HL-60/S4 treated with retinoic acid at 250 ng/mL for 4 days and 3 days (cell line): ENCODE data around the gene DZANK1.
"Not testable (repeated sequence)": the region's sequence is repeated elsewhere in the genome, so short reads cannot be mapped to it uniquely, and the experiment has no call there.

Source experiments
- in situ Hi-C: fragments of 300-500 bp; cut with MboI; formaldehyde crosslinking; loops from 2 replicates; pipeline ENCODE4 v1.7.0; 2022; ENCODE audit warnings: low sequenced_read_pairs

DZANK1 gene

GRCh38 chr20:18440403-18440802 lies 26.4 kb downstream of the DZANK1 start:
- in situ Hi-C loops: no loop called here

DNA sequence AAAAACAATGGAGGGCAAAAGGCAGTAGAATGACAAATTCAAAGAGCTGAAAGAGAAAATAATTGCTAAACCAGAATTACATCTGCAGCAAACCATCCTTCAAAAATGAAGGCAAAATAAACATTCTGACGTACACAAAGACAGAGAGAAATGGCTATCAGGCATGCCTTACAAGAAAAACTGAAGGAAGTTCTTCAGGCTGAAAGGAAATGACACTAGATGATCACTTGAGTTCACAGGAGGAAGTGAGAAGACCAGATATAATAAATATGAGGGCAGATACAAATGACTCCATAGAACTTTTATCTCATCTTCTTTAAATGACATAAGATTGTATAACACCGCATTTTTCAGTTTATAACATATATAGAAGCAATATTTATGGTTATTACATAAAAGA lies 30.0 kb downstream of the DZANK1 start:
- in situ Hi-C loops: no loop called here

- in situ Hi-C loops: no loop called here
Observed at GRCh38 chr20:18431206-18431605, 35.6 kb downstream of the DZANK1 start.

DNA sequence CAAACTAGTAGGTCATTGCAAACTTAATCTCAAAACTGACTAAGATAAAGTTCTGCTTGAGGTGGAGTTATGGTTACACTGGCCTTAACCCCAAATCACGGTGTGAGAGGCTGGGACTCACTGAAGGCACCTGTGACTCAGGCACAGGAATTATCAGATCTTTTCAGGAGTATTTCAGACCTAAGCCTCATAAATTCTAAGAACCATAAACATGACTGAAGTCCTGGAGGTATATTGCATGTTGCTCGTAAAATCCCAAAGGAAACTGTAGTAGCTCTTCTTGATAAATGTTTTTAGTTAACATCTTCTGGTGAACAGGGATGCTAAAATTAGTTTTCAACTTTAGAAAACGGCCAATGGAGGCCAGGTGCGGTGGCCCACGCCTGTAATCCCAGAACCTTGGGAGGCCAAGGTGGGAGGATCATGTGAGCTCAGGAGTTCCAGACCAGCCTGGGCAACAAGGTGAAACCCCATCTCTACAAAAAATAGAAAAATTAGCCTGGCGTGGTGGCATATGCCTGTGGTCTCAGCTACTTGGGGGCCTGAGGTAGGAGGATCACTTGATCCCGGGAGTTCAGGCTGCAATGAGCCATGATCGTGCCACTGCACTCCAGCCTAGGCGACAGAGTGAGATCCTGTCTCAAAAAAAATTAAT lies 36.5 kb downstream of the DZANK1 start:
- in situ Hi-C loops: no loop called here

DNA sequence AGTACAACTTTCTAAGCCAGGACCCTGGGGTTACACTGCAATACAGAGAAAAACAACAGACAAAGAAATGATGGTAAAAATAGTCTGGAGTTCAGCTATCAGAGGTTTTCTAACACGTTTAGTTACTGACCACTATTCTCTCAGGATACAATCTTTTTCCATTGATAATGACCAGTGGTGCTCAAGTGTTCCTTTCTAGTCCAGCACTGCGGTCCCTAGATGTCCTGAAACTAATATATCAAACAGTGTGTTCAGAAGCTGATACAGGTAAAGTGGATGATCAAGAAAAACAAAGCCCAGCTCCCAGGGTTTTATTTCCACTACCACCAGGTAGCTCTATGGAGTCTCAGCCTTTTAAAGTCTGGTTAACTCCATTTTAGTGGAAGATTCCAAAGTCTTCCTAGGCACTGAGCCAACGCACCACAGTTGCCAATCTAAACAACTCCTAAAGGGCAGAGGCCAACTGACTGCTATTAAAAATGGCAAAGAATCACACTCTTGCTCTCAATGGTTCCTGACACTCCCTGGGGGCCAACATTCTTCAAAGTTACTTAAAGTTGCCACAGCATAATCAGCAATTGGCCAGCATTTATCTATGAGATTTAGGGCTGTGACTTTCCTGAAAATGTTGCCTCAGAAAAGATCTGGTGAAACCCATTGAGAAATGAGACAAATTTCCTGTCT lies 38.2 kb downstream of the DZANK1 start:
- in situ Hi-C loops: no loop called here

DNA sequence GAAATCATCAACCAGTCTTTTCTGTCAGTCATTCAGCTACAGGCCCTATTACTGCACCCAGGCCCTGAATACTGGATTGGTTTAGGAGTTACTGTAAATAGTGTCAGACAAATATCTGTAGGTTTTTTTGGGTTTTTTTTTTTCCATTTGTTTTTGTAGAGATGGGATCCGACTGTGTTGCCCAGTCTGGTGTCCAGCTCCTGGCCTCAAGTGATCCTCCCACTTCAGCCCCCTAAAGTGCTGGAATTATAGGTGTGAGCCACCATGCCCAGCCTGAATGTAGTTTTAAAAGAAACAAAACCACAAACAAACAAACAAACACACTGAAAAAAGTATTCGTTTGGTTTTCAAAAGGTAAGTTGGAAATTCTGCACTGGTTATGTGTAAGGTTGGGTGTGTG lies 39.6 kb downstream of the DZANK1 start:
- in situ Hi-C loops: no loop called here

DNA sequence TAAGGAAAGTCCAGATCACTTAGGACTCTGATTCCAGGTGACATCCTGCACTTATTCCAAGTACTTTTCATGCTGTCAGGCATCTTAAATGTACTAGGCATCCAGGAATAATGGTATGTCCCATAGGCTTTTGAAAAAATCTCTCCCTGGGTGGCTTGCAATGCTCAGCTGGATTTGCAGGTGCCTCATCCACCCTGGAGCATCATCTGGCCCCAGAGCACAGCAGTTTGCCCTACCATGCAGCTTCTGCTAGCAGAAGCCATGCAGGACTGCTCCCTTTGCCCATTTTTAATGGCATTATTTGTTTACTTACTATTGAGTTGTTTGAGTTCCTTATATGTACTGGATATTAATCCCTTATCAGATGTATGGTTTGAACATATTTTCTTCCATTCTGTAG lies 45.2 kb downstream of the DZANK1 start:
- in situ Hi-C loops: no loop called here

DNA sequence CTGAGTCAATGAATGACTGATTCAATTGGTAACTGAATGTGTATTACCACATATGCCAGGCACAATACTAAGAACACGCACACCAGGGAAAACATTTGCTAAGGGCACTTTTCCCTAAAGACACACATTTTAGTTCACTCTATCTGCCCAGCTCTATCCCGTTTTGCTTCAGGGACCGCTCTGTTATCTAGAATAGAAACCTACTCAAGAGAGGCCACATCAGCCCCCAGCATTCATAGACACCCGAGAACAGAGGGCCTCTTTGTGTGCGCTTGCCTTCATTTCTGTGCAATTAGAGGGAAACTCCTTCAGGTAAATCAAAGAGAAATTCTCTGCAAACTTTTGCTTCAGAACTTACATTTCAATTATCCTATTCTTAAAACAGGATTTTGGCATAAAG lies 50.3 kb downstream of the DZANK1 start:
- in situ Hi-C loops: no loop called here

DNA sequence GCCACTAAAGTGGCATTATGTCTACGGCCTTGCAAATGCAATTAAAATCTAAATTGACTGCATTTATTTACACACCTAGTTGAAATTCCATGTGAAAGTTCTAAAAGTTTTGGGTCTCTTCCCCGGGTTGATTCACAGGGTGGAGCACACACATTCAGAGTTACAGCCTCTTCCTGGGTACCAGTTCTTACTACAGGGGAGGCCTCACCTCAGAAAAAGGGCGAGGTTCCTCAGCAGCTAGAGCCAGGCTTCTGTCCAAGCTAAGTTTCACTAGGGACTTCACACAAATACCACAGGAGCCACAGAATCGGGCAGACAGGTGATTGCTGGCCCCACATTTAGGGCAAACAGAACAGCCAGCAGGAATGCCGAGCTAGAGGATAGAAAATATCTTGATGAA lies 52.7 kb downstream of the DZANK1 start:
- in situ Hi-C loops: no loop called here

DNA sequence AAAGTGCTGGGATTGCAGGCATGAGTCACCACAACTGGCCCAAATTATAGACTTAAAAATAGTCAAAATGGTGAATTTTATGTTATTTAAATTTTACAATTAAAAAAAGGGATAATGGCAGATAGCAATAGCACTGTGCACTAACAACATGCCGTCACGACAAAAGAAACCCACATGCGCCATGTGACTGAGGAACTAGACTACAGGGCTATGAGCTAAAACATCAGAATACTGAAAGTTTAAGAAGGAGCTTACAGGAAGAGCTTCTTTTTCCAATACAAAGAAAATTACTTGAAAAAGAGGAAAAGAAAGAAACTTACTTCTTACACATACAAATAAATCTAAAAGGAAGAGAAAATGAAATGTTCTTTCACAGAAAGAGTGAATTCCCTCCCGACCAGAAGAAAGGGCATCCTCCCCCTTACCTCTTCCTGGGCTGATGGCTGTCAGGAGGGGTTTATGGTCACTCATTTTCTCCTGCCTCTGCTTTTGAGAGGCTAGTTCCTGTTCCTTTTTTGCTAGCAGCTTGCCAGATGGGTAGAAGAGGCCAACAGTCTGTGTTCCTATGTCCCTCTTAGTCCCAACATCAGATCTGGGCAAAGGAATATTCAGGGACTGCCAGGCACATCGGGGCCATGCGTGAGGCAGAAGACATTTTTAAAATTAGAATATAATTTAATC lies 54.5 kb downstream of the DZANK1 start:
- in situ Hi-C loops: no loop called here

DNA sequence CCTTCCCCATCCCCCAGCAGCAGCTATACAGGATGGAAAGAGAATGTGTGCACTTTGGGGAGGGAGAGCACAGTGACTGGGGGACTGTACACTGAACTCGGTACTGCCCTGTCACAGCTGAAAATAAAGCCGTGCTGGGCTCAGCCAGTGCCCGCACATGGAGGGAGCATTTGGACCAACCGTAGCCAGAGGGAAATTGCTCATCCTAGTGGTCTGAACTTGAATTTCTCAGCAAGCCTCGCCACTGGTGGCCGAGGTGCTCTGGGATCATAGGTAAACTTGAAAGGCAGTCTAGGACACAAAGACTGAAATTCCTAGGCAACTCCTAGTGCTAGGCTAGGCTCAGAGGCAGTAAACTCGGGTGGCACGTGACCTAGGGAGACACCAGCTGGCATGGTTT lies 61.0 kb downstream of the DZANK1 start:
- in situ Hi-C loops: no loop called here

DNA sequence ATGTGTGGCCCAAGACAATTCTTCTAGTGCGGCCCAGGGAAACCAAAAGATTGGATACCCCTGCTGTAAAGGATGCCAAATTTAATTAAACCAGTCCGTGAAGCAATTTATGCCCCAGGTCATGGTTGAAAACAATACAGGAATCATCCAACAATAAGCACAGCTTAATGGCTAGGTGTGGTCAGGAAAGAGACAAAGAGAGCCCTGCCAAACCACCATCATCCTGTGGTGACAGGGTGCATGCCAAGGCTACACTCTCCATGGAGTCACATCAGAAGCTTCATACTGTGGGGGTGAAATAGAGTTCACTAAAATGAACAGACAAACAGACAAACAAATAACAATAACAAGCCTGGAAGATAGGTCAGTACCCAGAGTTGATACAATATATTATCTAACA lies 62.7 kb downstream of the DZANK1 start:
- in situ Hi-C loops: no loop called here

DNA sequence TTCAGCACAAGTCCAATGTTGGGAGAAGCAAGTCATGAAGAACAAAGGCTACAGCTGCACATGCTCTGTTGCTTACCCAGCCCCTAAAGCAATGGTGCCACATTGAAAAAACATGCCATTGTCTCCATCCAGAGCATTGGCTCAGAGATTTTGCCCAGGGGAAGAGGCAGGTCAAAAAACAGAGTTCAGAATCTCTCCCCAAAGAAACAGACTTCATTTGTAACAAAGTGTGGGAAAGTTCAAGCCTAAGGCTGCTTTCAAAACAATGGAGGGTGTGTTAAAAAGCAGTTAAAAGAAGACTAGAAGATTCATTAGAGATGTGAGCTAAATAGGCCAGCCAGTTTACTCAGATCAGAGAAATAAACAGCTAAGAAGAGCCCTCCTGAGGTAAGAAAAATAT lies 63.6 kb downstream of the DZANK1 start:
- in situ Hi-C loops: no loop called here

GRCh38 chr20:18401305-18401704 lies 65.5 kb downstream of the DZANK1 start:
- in situ Hi-C loops: no loop called here

- in situ Hi-C loops: no loop called here
Observed at GRCh38 chr20:18400460-18400859, 66.4 kb downstream of the DZANK1 start.

- in situ Hi-C loops: not testable (repeated sequence)
Observed at GRCh38 chr20:18398713-18399112, 68.1 kb downstream of the DZANK1 start.

DNA sequence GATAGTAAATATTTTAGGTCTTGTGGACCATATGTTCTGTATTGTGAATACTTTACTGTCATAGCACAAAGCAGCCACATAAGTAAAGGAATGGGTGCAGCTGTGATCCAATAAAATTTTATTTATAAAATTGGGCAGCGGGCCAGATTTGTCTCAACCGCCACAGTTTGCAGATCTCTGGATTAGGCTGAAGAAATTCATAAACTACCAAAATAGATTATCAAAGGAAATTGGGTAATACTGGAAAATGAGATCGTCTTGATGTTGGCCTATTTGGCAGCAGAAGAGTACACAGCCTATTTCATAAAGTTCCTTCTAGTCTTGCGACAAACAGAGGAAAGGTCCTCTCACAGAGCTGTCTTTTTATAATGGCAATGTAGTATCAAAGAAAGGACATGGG lies 69.8 kb downstream of the DZANK1 start:
- in situ Hi-C loops: no loop called here

- in situ Hi-C loops: no loop called here
Observed at GRCh38 chr20:18395544-18395943, 71.3 kb downstream of the DZANK1 start.

DNA sequence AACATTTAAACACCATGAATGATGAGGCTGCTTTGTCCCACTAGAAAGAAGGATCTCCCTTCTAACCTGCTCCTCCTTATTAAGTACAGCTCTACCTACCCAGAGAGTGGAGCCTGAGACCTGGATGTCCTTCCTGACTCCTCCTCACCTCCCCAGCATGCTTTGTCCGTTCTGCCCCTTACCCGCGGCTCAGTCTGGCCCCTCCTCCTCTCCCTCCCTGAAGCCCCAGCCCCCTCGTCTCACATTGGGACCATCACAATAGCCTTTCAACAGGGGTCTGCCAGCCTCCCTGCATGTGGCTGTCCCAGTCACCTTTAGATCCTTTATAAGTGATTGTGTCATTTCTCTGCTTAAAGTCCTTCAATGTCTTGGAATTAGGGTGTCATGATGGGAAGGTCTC lies 72.5 kb downstream of the DZANK1 start:
- in situ Hi-C loops: no loop called here

DNA sequence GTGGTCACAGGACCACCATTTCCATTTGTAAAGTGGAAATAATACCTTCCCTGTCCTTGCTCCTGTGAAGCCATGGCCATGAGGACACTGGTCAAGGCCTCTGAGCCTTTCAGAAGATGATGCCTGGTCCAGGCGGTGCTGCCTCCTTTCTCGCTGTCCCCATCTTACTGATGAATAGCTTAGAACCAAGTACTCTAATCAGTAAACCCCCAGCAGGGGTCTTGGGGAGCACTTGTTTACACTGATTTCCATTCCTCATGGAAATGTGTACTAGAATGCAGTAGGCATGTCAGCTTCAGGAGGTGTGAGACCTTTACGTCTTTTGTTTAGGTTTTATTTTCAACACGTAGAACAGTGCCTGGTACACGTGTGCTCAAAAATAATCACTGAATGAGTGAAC lies 75.1 kb downstream of the DZANK1 start:
- in situ Hi-C loops: no loop called here

DNA sequence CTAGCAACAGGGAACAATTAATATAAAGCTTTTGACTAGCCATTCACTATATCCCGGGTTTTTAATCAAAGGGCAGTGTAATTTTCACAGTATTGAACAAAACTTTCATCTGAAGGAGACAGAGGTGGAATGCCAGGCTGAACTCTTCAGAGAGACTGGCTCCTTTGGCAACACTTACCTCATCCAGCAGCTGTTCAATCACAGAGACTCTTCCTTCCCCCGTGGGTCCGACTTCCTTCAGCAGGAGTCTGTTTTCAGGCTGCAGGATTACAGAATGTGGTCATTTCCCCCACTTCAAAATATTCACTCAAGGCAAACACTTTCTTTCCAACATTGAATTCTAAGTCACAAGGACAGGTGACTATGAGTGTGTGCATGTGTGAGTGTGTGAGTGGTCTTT lies 76.6 kb downstream of the DZANK1 start:
- in situ Hi-C loops: no loop called here

GRCh38 chr20:18388860-18389259 lies 78.0 kb downstream of the DZANK1 start:
- in situ Hi-C loops: no loop called here
